CD1c-positive myeloid dendritic cell (primary cell): Measurements from ENCODE around the gene MAGI1.

ENCODE experiments used
- DNase-seq: peaks from one replicate; pipeline ENCODE4 v3.0.0-alpha.2; 2016; ENCODE audit errors: extremely low spot score

The MAGI1 gene

GRCh38 chr3:65843732-65844131, 195.0 kb downstream of the MAGI1 start:
- DNase-seq = no peak

- peak; percentile 12 for DNase-seq
Measured at GRCh38 chr3:65837604-65838003, 201.1 kb downstream of the MAGI1 start.

GRCh38 chr3:65836047-65836446, 202.7 kb downstream of the MAGI1 start:
- DNase-seq = no peak

- no peak for DNase-seq
Measured at GRCh38 chr3:65833761-65834505, 204.8 kb downstream of the MAGI1 start.

- no peak for DNase-seq
Measured at GRCh38 chr3:65831733-65832425, 206.8 kb downstream of the MAGI1 start.

- DNase-seq = no peak
Measured at GRCh38 chr3:65830948-65831732, 207.6 kb downstream of the MAGI1 start.

GRCh38 chr3:65829228-65829627, 209.5 kb downstream of the MAGI1 start:
- DNase-seq = no peak

GRCh38 chr3:65828706-65829105, 210.0 kb downstream of the MAGI1 start:
- DNase-seq = peak; percentile 26

GRCh38 chr3:65827076-65827475, 211.6 kb downstream of the MAGI1 start:
- DNase-seq = peak; percentile 20

- DNase-seq = no peak
Measured at GRCh38 chr3:65824166-65824565, 214.6 kb downstream of the MAGI1 start.

GRCh38 chr3:65820600-65820999, 218.1 kb downstream of the MAGI1 start:
- no peak for DNase-seq

GRCh38 chr3:65819896-65820295, 218.8 kb downstream of the MAGI1 start:
- DNase-seq = no peak

GRCh38 chr3:65817553-65818126, 221.1 kb downstream of the MAGI1 start:
- no peak for DNase-seq

- DNase-seq = no peak
Measured at GRCh38 chr3:65816208-65816607, 222.5 kb downstream of the MAGI1 start.

GRCh38 chr3:65814845-65815578, 223.7 kb downstream of the MAGI1 start:
- DNase-seq = no peak

- no peak for DNase-seq
Measured at GRCh38 chr3:65811892-65812291, 226.8 kb downstream of the MAGI1 start.

GRCh38 chr3:65811086-65811761, 227.5 kb downstream of the MAGI1 start:
- DNase-seq = no peak

- DNase-seq = no peak
Measured at GRCh38 chr3:65810302-65810701, 228.4 kb downstream of the MAGI1 start.

GRCh38 chr3:65809641-65810150, 229.0 kb downstream of the MAGI1 start:
- DNase-seq = no peak

- DNase-seq = no peak
Measured at GRCh38 chr3:65808824-65809223, 229.9 kb downstream of the MAGI1 start.

GRCh38 chr3:65808407-65808806, 230.3 kb downstream of the MAGI1 start:
- no peak for DNase-seq
